ENCODE data around the gene PBX4. TPM values are rescaled to one million over a fixed set of nuclear protein-coding genes. Genes with fewer than 3 reads are reported as not detected.

PBX4 gene
- total RNA-seq, 2 experiments from 2014 or later = 5.0 to 6.7 TPM

DNA sequence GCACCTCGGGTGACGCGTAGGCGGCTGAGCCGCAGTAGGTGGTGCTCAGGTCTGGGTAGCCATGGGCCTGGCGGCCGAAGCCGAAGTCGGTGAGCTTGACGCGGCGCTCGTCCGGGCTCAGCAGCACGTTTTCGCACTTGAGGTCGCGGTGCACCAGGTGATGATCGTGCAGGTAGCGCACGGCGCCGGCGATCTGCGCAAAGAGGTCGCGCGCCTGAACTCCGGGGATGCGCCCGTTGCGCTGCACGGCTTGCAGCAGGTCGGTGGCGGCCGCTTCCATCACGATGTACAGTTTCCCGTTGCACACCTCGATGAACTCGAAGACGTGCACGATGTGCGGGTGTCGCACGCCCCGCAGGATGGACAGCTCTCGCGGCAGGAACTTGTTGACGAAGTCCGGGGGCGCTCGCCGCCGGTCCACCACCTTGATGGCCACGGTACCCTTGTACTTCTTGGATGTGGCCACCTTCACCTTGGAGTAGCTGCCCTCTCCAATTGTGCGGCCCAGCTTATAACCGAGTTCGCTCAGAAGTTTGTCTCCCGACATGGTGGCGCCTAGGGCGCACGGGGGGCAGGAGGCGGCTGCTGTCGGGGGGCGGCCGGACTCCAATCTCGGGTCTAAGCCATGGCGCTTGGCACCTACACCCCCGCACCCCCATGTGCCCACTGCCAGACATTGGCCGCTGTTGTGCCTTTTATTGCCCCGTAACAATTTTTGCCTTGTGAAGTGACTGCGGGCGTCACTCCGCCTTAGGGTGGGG is 103.4 kb downstream of the PBX4 start, which contains the start of gene TSSK6:
Gene TSSK6, minus strand, starts transcription at position 668 of the 761 bp plus-strand sequence. Its CDS starts 121 bp downstream, at position 547.
- intact Hi-C loops (cut with micrococcal nuclease; ENCODE audit: unreplicated experiment) = no loop called here
- Histone ChIP-seq H3K36me3 (ENCODE audit: insufficient read depth, low read length) (peaks cover 17% of the 10 kb centered on the region), H3K4me3 (ENCODE audit: low read depth, low read length, poor library complexity, severe bottlenecking) (peak within 1 kb of the TSS; percentile 90), H4K20me1 (ENCODE audit: insufficient read depth, low read length) (no peaks in the 10 kb centered on the region), H3K4me2 (ENCODE audit: low read length) (peak within 1 kb of the TSS; percentile 70), H3K9me2 (ENCODE audit: insufficient read depth, low read length) (no peaks in the 10 kb centered on the region), H3K4me1 (ENCODE audit: insufficient read depth, low read length, poor library complexity, severe bottlenecking) (peaks cover 29% of the 10 kb centered on the region), H3K9me3 (ENCODE audit: low read length) (no peaks in the 10 kb centered on the region), H3K27ac (ENCODE audit: low read depth, low read length, poor library complexity, severe bottlenecking) (peak within 1 kb of the TSS; percentile 56), H2AFZ (ENCODE audit: low read length) (peak within 1 kb of the TSS; percentile 43; the same call in 1 of the 2 replicates), H3K79me2 (ENCODE audit: insufficient read depth, low read depth, low read length) (peaks cover 38% of the 10 kb centered on the region)
- TF ChIP-seq CTCF (conservative IDR thresholded peaks at IDR 0.05; ENCODE audit: low read length) (no peak), EZH2phosphoT487 (IDR thresholded peaks at IDR 0.05; ENCODE audit: borderline replicate concordance, low read depth, low read length) (no peak)
- CTCF ChIA-PET (ENCODE audit: unreplicated experiment) = no interaction called here
- no TSS peak for BruUV-seq (replicated peaks)
- POLR2A ChIA-PET = interaction anchor here (1.4 to 2.2 kb wide), 3 partner anchors 8 to 140 kb away, joined by 3 to 7 read pairs (median 3); no protein-coding TSS in a partner anchor
- no peak for DNase-seq (ENCODE audit: low spot score)

GRCh38 chr19:19514215-19514657 is 104.3 kb downstream of the PBX4 start:
- Histone ChIP-seq H3K4me1 (ENCODE audit: insufficient read depth, low read length, poor library complexity, severe bottlenecking) (peaks cover 25% of the 10 kb centered on the region), H3K79me2 (ENCODE audit: insufficient read depth, low read depth, low read length) (peaks cover 30% of the 10 kb centered on the region), H3K4me3 (ENCODE audit: low read depth, low read length, poor library complexity, severe bottlenecking) (no peak overlapping the region), H4K20me1 (ENCODE audit: insufficient read depth, low read length) (no peaks in the 10 kb centered on the region), H3K9me2 (ENCODE audit: insufficient read depth, low read length) (no peaks in the 10 kb centered on the region), H3K36me3 (ENCODE audit: insufficient read depth, low read length) (peaks cover 9% of the 10 kb centered on the region), H3K4me2 (ENCODE audit: low read length) (no peak overlapping the region), H3K27ac (ENCODE audit: low read depth, low read length, poor library complexity, severe bottlenecking) (no peak overlapping the region), H3K9me3 (ENCODE audit: low read length) (no peaks in the 10 kb centered on the region), H2AFZ (ENCODE audit: low read length) (no peak overlapping the region)
- ChIA-PET CTCF (ENCODE audit: unreplicated experiment) (no interaction called here), POLR2A (no interaction called here)
- TF ChIP-seq CTCF (conservative IDR thresholded peaks at IDR 0.05; ENCODE audit: low read length) (no peak), EZH2phosphoT487 (IDR thresholded peaks at IDR 0.05; ENCODE audit: borderline replicate concordance, low read depth, low read length) (no peak)
- intact Hi-C loops (cut with micrococcal nuclease; ENCODE audit: unreplicated experiment) = no loop called here
- no TSS peak for BruUV-seq (replicated peaks)
- no peak for DNase-seq (ENCODE audit: low spot score)

- Histone ChIP-seq H3K9me2 (ENCODE audit: insufficient read depth, low read length) (no peaks in the 10 kb centered on the region), H3K4me1 (ENCODE audit: insufficient read depth, low read length, poor library complexity, severe bottlenecking) (peaks cover 21% of the 10 kb centered on the region), H3K79me2 (ENCODE audit: insufficient read depth, low read depth, low read length) (peaks cover 25% of the 10 kb centered on the region), H3K9me3 (ENCODE audit: low read length) (no peaks in the 10 kb centered on the region), H3K4me3 (ENCODE audit: low read depth, low read length, poor library complexity, severe bottlenecking) (no peak overlapping the region), H3K27ac (ENCODE audit: low read depth, low read length, poor library complexity, severe bottlenecking) (no peak overlapping the region), H3K4me2 (ENCODE audit: low read length) (no peak overlapping the region), H2AFZ (ENCODE audit: low read length) (no peak overlapping the region), H3K36me3 (ENCODE audit: insufficient read depth, low read length) (peaks cover 5% of the 10 kb centered on the region; the same call in 1 of the 2 replicates), H4K20me1 (ENCODE audit: insufficient read depth, low read length) (no peaks in the 10 kb centered on the region)
- DNase-seq (ENCODE audit: low spot score) = no peak
- intact Hi-C loops (cut with micrococcal nuclease; ENCODE audit: unreplicated experiment) = no loop called here
- CTCF ChIA-PET (ENCODE audit: unreplicated experiment) = no interaction called here
- POLR2A ChIA-PET = no interaction called here
- TF ChIP-seq CTCF (conservative IDR thresholded peaks at IDR 0.05; ENCODE audit: low read length) = no peak
- no peak for TF ChIP-seq EZH2phosphoT487 (IDR thresholded peaks at IDR 0.05; ENCODE audit: borderline replicate concordance, low read depth, low read length)
- BruUV-seq (replicated peaks) = no TSS peak
Observed at GRCh38 chr19:19513682-19514081, 104.8 kb downstream of the PBX4 start.
